Sciatic nerve (tissue), 2 donors: Measurements from ENCODE around the gene AOPEP. TPM values are rescaled to one million over a fixed set of nuclear protein-coding genes. Genes with fewer than 3 reads are reported as not detected.
A peak's percentile ranks its signal among the peaks of the same experiment; 100 is the strongest.

Experiments used
- ATAC-seq: fragments of 200-7000 bp; cut with Tn5 transposase; one replicate; pipeline ENCODE4 v1.9.1; 2020; ENCODE audit warnings: mild to moderate bottlenecking, moderate library complexity
- DNase-seq: peaks from one replicate; pipeline ENCODE4 v3.0.0-alpha.2; 2020; ENCODE audit warnings: low spot score
- intact Hi-C: fragments of 100-400 bp; cut with DNase I; formaldehyde crosslinking; loops from one replicate; pipeline ENCODE4 v1.14.2; 2022
- total RNA-seq: library from RNA; stranded (reverse); fragmentation: NEBNext Ultra II Directional; extraction: Animal tissue kit (Norgen Biotek cat#: 25700); gene quantifications from one replicate; pipeline ENCODE4 v1.2.1, GENCODE V29; 2021
- donor health status: DM: no; HTN: no; CAD: no.
- donor health status: DM: no; HTN: no; CAD: no.

AOPEP gene
- total RNA-seq, 1 donor from 2014 or later = 158 TPM

GRCh38 chr9:94857791-94858190 lies 131.3 kb downstream of the AOPEP start:
- intact Hi-C loops = no loop called here
- DNase-seq (no peak), ATAC-seq (no peak)

- intact Hi-C loops = no loop called here
- no peak for ATAC-seq
- no peak for DNase-seq
Observed at GRCh38 chr9:94859226-94859625, 132.7 kb downstream of the AOPEP start.

GRCh38 chr9:94859891-94860290 lies 133.4 kb downstream of the AOPEP start:
- intact Hi-C loops = no loop called here

GRCh38 chr9:94860678-94861588 lies 134.4 kb downstream of the AOPEP start:
- intact Hi-C loops = no loop called here
- DNase-seq (no peak), ATAC-seq (peak; percentile 24)

More at GRCh38 chr9:94859891-94860290, 133.4 kb downstream of the AOPEP start:
- no peak for DNase-seq
- ATAC-seq = no peak

- ATAC-seq (peak; percentile 76), DNase-seq (no peak)
- intact Hi-C loops = no loop called here
Observed at GRCh38 chr9:94861589-94862272, 135.2 kb downstream of the AOPEP start.

- no peak for ATAC-seq
- intact Hi-C loops = no loop called here
Observed at GRCh38 chr9:94864196-94864595, 137.7 kb downstream of the AOPEP start.

GRCh38 chr9:94864862-94865509 lies 138.5 kb downstream of the AOPEP start:
- ATAC-seq (no peak), DNase-seq (no peak)
- intact Hi-C loops = no loop called here

More at GRCh38 chr9:94864196-94864595, 137.7 kb downstream of the AOPEP start:
- DNase-seq = no peak

- DNase-seq (no peak), ATAC-seq (peak; percentile 53)
- intact Hi-C loops = no loop called here
Observed at GRCh38 chr9:94865582-94866452, 139.3 kb downstream of the AOPEP start.

- ATAC-seq (no peak), DNase-seq (no peak)
- intact Hi-C loops = no loop called here
Observed at GRCh38 chr9:94866770-94867169, 140.3 kb downstream of the AOPEP start.

GRCh38 chr9:94867281-94867841 lies 140.9 kb downstream of the AOPEP start:
- peak; percentile 69 for DNase-seq
- peak; percentile 82 for ATAC-seq
- intact Hi-C loops = no loop called here

- no peak for DNase-seq
- ATAC-seq = no peak
- intact Hi-C loops = no loop called here
Observed at GRCh38 chr9:94867842-94868312, 141.4 kb downstream of the AOPEP start.

GRCh38 chr9:94868464-94868863 lies 142.0 kb downstream of the AOPEP start:
- intact Hi-C loops = no loop called here
- DNase-seq (no peak), ATAC-seq (no peak)

GRCh38 chr9:94869415-94869843 lies 142.9 kb downstream of the AOPEP start:
- DNase-seq = no peak
- no peak for ATAC-seq
- intact Hi-C loops = no loop called here

GRCh38 chr9:94870465-94870792 lies 143.9 kb downstream of the AOPEP start:
- ATAC-seq = no peak
- intact Hi-C loops = no loop called here
- DNase-seq = no peak

- intact Hi-C loops = no loop called here
- ATAC-seq (peak; percentile 35), DNase-seq (no peak)
Observed at GRCh38 chr9:94870793-94871558, 144.5 kb downstream of the AOPEP start.

- intact Hi-C loops = no loop called here
- DNase-seq (no peak), ATAC-seq (no peak)
Observed at GRCh38 chr9:94872083-94872833, 145.8 kb downstream of the AOPEP start.

GRCh38 chr9:94872891-94873511 lies 146.5 kb downstream of the AOPEP start:
- peak; percentile 35 for ATAC-seq
- DNase-seq = no peak
- intact Hi-C loops = no loop called here
